GM18502 (cell line): ENCODE results near the gene BPIFB3.
"Not testable (repeated sequence)": the region's sequence is repeated elsewhere in the genome, so short reads cannot be mapped to it uniquely, and the experiment has no call there.

Experiments
- ATAC-seq: cut with Tn5 transposase; IDR thresholded peaks from one replicate; pipeline ENCODE4 v1.9.1; 2021; ENCODE audit warnings: mild to moderate bottlenecking; ENCODE audit not compliant: unreplicated experiment, poor library complexity

Gene BPIFB3

GRCh38 chr20:33110147-33110825 lies 56.6 kb downstream of the BPIFB3 start:
- ATAC-seq = no peak

GRCh38 chr20:33111306-33111705 lies 57.6 kb downstream of the BPIFB3 start:
- ATAC-seq = no peak

GRCh38 chr20:33112547-33113386 lies 59.1 kb downstream of the BPIFB3 start:
- no peak for ATAC-seq

GRCh38 chr20:33113387-33113908 lies 59.7 kb downstream of the BPIFB3 start:
- ATAC-seq = no peak

GRCh38 chr20:33115501-33115900 lies 61.8 kb downstream of the BPIFB3 start:
- ATAC-seq = not testable (repeated sequence)

GRCh38 chr20:33119725-33120720 lies 66.3 kb downstream of the BPIFB3 start:
- ATAC-seq = peak; percentile 54

- ATAC-seq = no peak
Measured at GRCh38 chr20:33120934-33121333, 67.2 kb downstream of the BPIFB3 start.

GRCh38 chr20:33122297-33122696 lies 68.6 kb downstream of the BPIFB3 start:
- not testable (repeated sequence) for ATAC-seq
